Spleen (tissue), 11 donors: ENCODE data around the gene TENT5C. TPM values are rescaled to one million over a fixed set of nuclear protein-coding genes. Genes with fewer than 3 reads are reported as not detected.

ENCODE experiments used
- DNase-seq: peaks from one replicate; pipeline ENCODE4 v3.0.0-alpha.2; 2020
- H3K27ac ChIP-seq, 8 donors: fragments of 200-600 bp; sonication (generic) in 7 of 8; 1 replicate in 4 of 8; 2 replicates in 4 of 8; pipeline versions ENCODE4 v1.5.0 to v1.8.0; 2016 to 2021; ENCODE audit warnings: inconsistent platforms in 4 of 8, mild to moderate bottlenecking in 4 of 8, moderate library complexity in 1 of 8
- H3K27me3 ChIP-seq, 7 donors: fragments of 200-600 bp; sonication (generic) in 6 of 7; replicated peaks in 1 of 7; 1 replicate in 4 of 7; 2 replicates in 3 of 7; pipeline versions ENCODE4 v1.5.0 to v1.8.0; 2016 to 2021; ENCODE audit warnings: inconsistent platforms in 3 of 7, mild to moderate bottlenecking in 1 of 7
- H3K36me3 ChIP-seq, 6 donors: fragments of 200-600 bp; sonication (generic) in 5 of 6; 1 replicate in 4 of 6; 2 replicates in 2 of 6; pipeline versions ENCODE4 v1.5.0 to v1.8.0; 2016 to 2021; ENCODE audit warnings: inconsistent platforms in 2 of 6
- H3K4me1 ChIP-seq, 6 donors: fragments of 200-600 bp; sonication (generic) in 5 of 6; 1 replicate in 3 of 6; 2 replicates in 3 of 6; pipeline versions ENCODE4 v1.5.0 to v1.8.0; 2016 to 2021; ENCODE audit warnings: inconsistent platforms in 3 of 6
- H3K4me3 ChIP-seq, 8 donors: fragments of 200-600 bp; sonication (generic) in 7 of 8; 1 replicate in 4 of 8; 2 replicates in 4 of 8; pipeline versions ENCODE4 v1.5.0 to v1.8.0; 2016 to 2021; ENCODE audit warnings: inconsistent platforms in 4 of 8, mild to moderate bottlenecking in 4 of 8, moderate library complexity in 2 of 8
- H3K9me3 ChIP-seq, 8 donors: fragments of 200-600 bp; sonication (generic) in 7 of 8; 1 replicate in 4 of 8; 2 replicates in 4 of 8; pipeline versions ENCODE4 v1.5.0 to v1.8.0; 2016 to 2021; ENCODE audit warnings: inconsistent platforms in 4 of 8
- POLR2A ChIP-seq, 3 donors: fragments of 450-650 bp; IDR thresholded peaks; one replicate each; pipeline ENCODE4 v1.5.1; 2017; ENCODE audit warnings: antibody characterized with exemption in 3 of 3, mild to moderate bottlenecking in 1 of 3
- POLR2AphosphoS5 ChIP-seq, 3 donors: sonication (generic); formaldehyde crosslinking; IDR thresholded peaks; one replicate each; pipeline ENCODE4 v1.5.1; 2017; ENCODE audit warnings: antibody characterized with exemption in 3 of 3
- WGBS, 5 donors: extraction: QIAGEN DNeasy Blood & Tissue Kit in 3 of 5; methylation state at CpG; one replicate each; pipeline versions ENCODE4 v1.1.5 to v1.1.7; 2013 to 2018; 5-methylcytosine and 5-hydroxymethylcytosine counted together
- intact Hi-C: fragments of 100-400 bp; cut with DNase I; formaldehyde crosslinking; loops from one replicate; pipeline ENCODE4 v1.15.0; 2023; ENCODE audit warnings: low total_unique reads
- polyA plus RNA-seq, 3 donors: library from polyadenylated mRNA; stranded (reverse); fragments of 200-250 nt; gene quantifications; one replicate each; pipeline ENCODE4 v1.2.1, GENCODE V29; 2013
- total RNA-seq, 7 donors: library from RNA; depleted of rRNA in 3 of 7; stranded (reverse); fragments of >200 nt in 3 of 7; fragmentation: NEBNext Ultra II Directional in 4 of 7; extraction: Animal tissue kit (Norgen Biotek cat#: 25700) in 4 of 7; gene quantifications; one replicate each; pipeline versions ENCODE4 v1.1.0 to v1.2.1, GENCODE V29; 2016 to 2021
- TF ChIP-seq, protein P1 (sequence below), 11 experiments: fragments of 200-600 bp in 7 of 11; fragments of 450-650 bp in 4 of 11; sonication (generic) in 4 of 11; IDR thresholded peaks in 8 of 11; conservative IDR thresholded peaks in 3 of 11; 1 replicate in 7 of 11; 2 replicates in 4 of 11; pipeline versions ENCODE4 v1.4.0 to v1.8.0; 2016 to 2021; ENCODE audit warnings: antibody characterized with exemption in 11 of 11, inconsistent platforms in 4 of 11, mild to moderate bottlenecking in 1 of 11
- donor health status: healthy with polysubstance abuse.
- donor health status: DM: no; HTN: no; CAD: no; lungs with moderate emphysema.
- donor health status: DM: no; HTN: no; CAD: no.
- donor health status: Bipolar disorder and iron deficiency.
- donor health status: healthy.
- donor health status: DM: no; HTN: no; CAD: no.
- donor health status: DM: yes; HTN: yes; CAD: no.

The TENT5C gene
- total and polyA plus RNA-seq, 10 donors = 5.6 to 181 (median 37.0) TPM

DNA sequence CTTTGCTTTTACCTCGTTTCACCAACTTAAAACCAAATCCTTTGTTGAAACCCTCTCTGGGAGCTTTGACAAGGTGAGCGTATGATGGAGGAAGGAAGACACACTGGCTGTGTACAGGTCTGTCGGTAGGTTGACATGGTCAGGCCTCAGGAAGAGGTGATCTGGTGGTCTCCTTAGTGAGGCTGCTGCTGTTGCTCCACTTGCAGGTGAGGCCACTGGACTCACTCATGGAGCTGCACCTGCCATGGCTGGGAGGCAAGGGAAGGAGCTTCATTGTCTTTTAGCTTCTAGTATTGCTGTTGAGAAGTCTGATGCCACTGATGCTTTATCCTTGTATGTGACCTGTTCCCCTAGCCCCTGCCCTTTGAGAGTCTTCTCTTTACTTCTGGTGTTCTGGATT lies 35.7 kb downstream of the TENT5C start:
- Histone ChIP-seq H3K4me3 (no peak overlapping the region), H3K27ac (no peak overlapping the region), H3K4me1 (peaks cover 0 to 53% (median 14%) of the 10 kb centered on the region in 6 donors), H3K9me3 (no peaks in the 10 kb centered on the region), H3K36me3 (no peaks in the 10 kb centered on the region), H3K27me3 (no peaks in the 10 kb centered on the region)
- DNase-seq = peak; percentile 47
- TF ChIP-seq, protein P1, sequence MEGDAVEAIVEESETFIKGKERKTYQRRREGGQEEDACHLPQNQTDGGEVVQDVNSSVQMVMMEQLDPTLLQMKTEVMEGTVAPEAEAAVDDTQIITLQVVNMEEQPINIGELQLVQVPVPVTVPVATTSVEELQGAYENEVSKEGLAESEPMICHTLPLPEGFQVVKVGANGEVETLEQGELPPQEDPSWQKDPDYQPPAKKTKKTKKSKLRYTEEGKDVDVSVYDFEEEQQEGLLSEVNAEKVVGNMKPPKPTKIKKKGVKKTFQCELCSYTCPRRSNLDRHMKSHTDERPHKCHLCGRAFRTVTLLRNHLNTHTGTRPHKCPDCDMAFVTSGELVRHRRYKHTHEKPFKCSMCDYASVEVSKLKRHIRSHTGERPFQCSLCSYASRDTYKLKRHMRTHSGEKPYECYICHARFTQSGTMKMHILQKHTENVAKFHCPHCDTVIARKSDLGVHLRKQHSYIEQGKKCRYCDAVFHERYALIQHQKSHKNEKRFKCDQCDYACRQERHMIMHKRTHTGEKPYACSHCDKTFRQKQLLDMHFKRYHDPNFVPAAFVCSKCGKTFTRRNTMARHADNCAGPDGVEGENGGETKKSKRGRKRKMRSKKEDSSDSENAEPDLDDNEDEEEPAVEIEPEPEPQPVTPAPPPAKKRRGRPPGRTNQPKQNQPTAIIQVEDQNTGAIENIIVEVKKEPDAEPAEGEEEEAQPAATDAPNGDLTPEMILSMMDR (IDR thresholded peaks at IDR 0.05 in 8 of 11, conservative IDR thresholded peaks at IDR 0.05 in 3 of 11) = no peak
- TF ChIP-seq POLR2AphosphoS5 (IDR thresholded peaks at IDR 0.05) (no peak), POLR2A (IDR thresholded peaks at IDR 0.05) (no peak)
- 84 to 90% (median 87%) methylated on average over 3 of the region's 3 CpGs for WGBS, 5 donors
- intact Hi-C loops = no loop called here

DNA sequence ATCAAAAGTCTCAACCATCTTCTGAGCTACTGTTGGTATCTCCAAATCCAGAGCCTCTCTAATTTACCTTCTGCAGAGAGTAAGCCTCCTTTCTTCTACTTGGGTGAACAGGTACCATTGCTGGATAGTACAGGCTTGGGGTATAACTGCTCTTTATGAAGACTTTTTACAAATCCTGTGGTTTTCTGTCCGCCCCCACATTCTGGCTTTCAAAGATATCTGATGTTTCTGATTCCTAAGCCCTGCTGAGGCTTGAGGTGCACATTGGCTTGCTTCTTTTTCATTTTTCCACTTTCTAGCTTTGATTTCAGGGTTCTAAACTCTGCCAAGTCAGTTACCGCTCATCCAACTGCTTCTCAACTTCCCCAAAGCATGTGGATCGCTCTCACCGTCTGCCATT lies 37.1 kb downstream of the TENT5C start:
- WGBS, 5 donors = 80 to 89% (median 88%) methylated on average over 4 of the region's 4 CpGs
- Histone ChIP-seq H3K27ac (no peak overlapping the region), H3K9me3 (no peaks in the 10 kb centered on the region), H3K36me3 (no peaks in the 10 kb centered on the region), H3K27me3 (no peaks in the 10 kb centered on the region), H3K4me1 (peaks cover 0 to 39% (median 5%) of the 10 kb centered on the region in 6 donors), H3K4me3 (no peak overlapping the region)
- DNase-seq = no peak
- TF ChIP-seq, protein P1 (IDR thresholded peaks at IDR 0.05 in 8 of 11, conservative IDR thresholded peaks at IDR 0.05 in 3 of 11) = no peak
- TF ChIP-seq POLR2A (IDR thresholded peaks at IDR 0.05) (no peak), POLR2AphosphoS5 (IDR thresholded peaks at IDR 0.05) (no peak)
- intact Hi-C loops = no loop called here

DNA sequence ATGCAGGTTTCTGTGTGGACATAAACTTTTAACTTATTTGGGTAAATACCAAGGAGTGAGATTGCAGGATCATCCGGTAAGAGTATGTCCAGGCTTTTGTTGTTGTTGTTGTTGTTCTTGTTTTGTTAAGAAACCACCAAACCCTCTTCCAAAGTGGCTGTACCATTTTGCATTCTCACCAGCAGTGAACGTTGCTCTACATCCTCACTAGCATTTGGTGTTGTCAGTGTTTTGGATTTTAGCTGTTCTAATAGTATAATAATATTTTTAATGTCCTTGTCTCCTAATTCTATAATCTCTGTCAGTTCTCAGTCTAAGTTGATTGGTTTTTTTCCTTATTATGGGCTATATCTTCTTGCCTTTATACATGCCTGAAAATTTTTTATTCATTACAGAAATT lies 37.8 kb downstream of the TENT5C start:
- Histone ChIP-seq H3K27me3 (no peaks in the 10 kb centered on the region), H3K4me3 (no peak overlapping the region), H3K27ac (no peak overlapping the region), H3K4me1 (peaks cover 0 to 32% (median 5%) of the 10 kb centered on the region in 6 donors), H3K36me3 (no peaks in the 10 kb centered on the region), H3K9me3 (no peaks in the 10 kb centered on the region)
- WGBS, 5 donors = 79 to 90% (median 84%) methylated on average over 2 of the region's 2 CpGs
- intact Hi-C loops = no loop called here
- no peak for DNase-seq
- TF ChIP-seq, protein P1 (IDR thresholded peaks at IDR 0.05 in 8 of 11, conservative IDR thresholded peaks at IDR 0.05 in 3 of 11) = no peak
- TF ChIP-seq POLR2AphosphoS5 (IDR thresholded peaks at IDR 0.05) = no peak
- TF ChIP-seq POLR2A (IDR thresholded peaks at IDR 0.05) = no peak

DNA sequence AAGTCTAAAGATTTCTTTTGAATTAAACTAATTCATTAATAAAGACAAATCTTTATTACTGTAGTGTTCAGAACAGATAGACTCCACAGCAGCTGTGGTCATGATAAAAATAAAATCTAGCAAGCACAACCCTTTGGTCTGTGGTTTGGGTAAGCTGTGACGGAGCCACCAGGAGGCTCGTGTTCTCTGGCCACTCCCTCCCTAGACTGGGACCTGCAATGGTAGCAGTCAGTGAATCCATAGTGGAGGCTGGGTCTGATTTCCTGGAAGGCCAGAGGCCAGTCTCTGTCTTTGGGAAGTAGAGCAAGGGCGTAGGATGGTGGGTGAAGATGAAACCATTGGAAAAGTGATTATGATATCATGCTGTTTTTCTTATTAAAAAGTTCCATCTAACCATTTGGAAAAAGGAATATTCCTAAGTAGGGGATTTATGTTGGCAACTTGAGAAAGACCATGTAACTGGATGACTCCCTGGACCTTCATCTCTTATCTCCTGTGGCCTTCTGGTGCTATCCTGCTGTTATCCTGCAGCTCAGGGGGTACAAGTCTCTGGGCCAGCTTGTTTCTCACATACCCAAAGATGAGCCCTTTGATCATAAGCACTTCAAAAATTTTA lies 39.0 kb downstream of the TENT5C start:
- intact Hi-C loops = no loop called here
- Histone ChIP-seq H3K4me3 (no peak overlapping the region), H3K36me3 (no peaks in the 10 kb centered on the region), H3K27ac (no peak overlapping the region), H3K4me1 (peaks cover 0 to 32% (median 5%) of the 10 kb centered on the region in 6 donors), H3K27me3 (no peaks in the 10 kb centered on the region), H3K9me3 (no peaks in the 10 kb centered on the region)
- 47 to 65% (median 58%) methylated on average over 3 of the region's 3 CpGs for WGBS, 5 donors
- TF ChIP-seq, protein P1 (IDR thresholded peaks at IDR 0.05 in 8 of 11, conservative IDR thresholded peaks at IDR 0.05 in 3 of 11) = no peak
- TF ChIP-seq POLR2A (IDR thresholded peaks at IDR 0.05) (no peak), POLR2AphosphoS5 (IDR thresholded peaks at IDR 0.05) (no peak)
- DNase-seq = no peak
